H9 (cell line): ENCODE data around the gene SMAP1. TPM values are rescaled to one million over a fixed set of nuclear protein-coding genes. Genes with fewer than 3 reads are reported as not detected.

Experiments used
- DNase-seq: peaks from one replicate; pipeline ENCODE4 v3.0.0-alpha.2; 2017
- H2AFZ ChIP-seq: one replicate; pipeline ENCODE4 v1.6.1; 2013; ENCODE audit warnings: mild to moderate bottlenecking, low read length, control low read depth, moderate library complexity
- H2AK5ac ChIP-seq: 2 replicates; pipeline ENCODE4 v1.6.1; 2013; ENCODE audit warnings: low read length, control low read depth, mixed read lengths; ENCODE audit not compliant: insufficient read length
- H2BK120ac ChIP-seq: one replicate; pipeline ENCODE4 v1.6.1; 2013; ENCODE audit warnings: low read depth, mild to moderate bottlenecking, low read length, control low read depth, inconsistent platforms; ENCODE audit not compliant: poor library complexity, severe bottlenecking
- H2BK12ac ChIP-seq: 2 replicates; pipeline ENCODE4 v1.6.1; 2013; ENCODE audit warnings: low read length, control low read depth, mixed read lengths, low read depth; ENCODE audit not compliant: insufficient read length
- H2BK15ac ChIP-seq: 2 replicates; pipeline ENCODE4 v1.6.1; 2013; ENCODE audit warnings: low read depth, low read length, control low read depth
- H2BK20ac ChIP-seq: one replicate; pipeline ENCODE4 v1.6.1; 2013; ENCODE audit warnings: low read depth, mild to moderate bottlenecking, low read length, control low read depth, inconsistent platforms; ENCODE audit not compliant: poor library complexity, severe bottlenecking
- H2BK5ac ChIP-seq: 2 replicates; pipeline ENCODE4 v1.6.1; 2013; ENCODE audit warnings: low read length, control low read depth, mixed read lengths; ENCODE audit not compliant: insufficient read length
- H3K14ac ChIP-seq: 2 replicates; pipeline ENCODE4 v1.6.1; 2013; ENCODE audit warnings: low read length, control low read depth; ENCODE audit not compliant: insufficient read depth
- H3K18ac ChIP-seq: 2 replicates; pipeline ENCODE4 v1.6.1; 2013; ENCODE audit warnings: low read depth, mild to moderate bottlenecking, mixed read lengths, low read length, control low read depth; ENCODE audit not compliant: insufficient read length
- H3K23ac ChIP-seq: 2 replicates; pipeline ENCODE4 v1.6.1; 2013; ENCODE audit warnings: low read length, control low read depth, mixed read lengths, low read depth; ENCODE audit not compliant: insufficient read length
- H3K23me2 ChIP-seq: 2 replicates; pipeline ENCODE4 v1.6.1; 2013; ENCODE audit warnings: low read depth, mild to moderate bottlenecking, mixed read lengths, low read length, control low read depth; ENCODE audit not compliant: insufficient read length, poor library complexity, severe bottlenecking
- H3K27ac ChIP-seq: 2 replicates; pipeline ENCODE4 v1.5.1; 2013; ENCODE audit warnings: low read length, control low read depth, mixed read lengths, low read depth; ENCODE audit not compliant: insufficient read length
- H3K27me3 ChIP-seq: 2 replicates; pipeline ENCODE4 v1.6.1; 2013; ENCODE audit warnings: low read length, control low read depth, inconsistent platforms; ENCODE audit not compliant: insufficient read depth
- H3K4ac ChIP-seq: 2 replicates; pipeline ENCODE4 v1.6.1; 2013; ENCODE audit warnings: low read depth, mild to moderate bottlenecking, control low read depth, inconsistent platforms, low read length, moderate library complexity
- H3K4me1 ChIP-seq: 2 replicates; pipeline ENCODE4 v1.6.1; 2013; ENCODE audit warnings: low read length, control low read depth, inconsistent platforms; ENCODE audit not compliant: insufficient read depth
- H3K4me2 ChIP-seq: 2 replicates; pipeline ENCODE4 v1.6.1; 2013; ENCODE audit warnings: low read length, control low read depth, mixed read lengths; ENCODE audit not compliant: insufficient read length, insufficient read depth
- H3K56ac ChIP-seq: 2 replicates; pipeline ENCODE4 v1.6.1; 2013; ENCODE audit warnings: low read depth, mild to moderate bottlenecking, mixed read lengths, low read length, control low read depth; ENCODE audit not compliant: insufficient read length
- H3K79me1 ChIP-seq: 2 replicates; pipeline ENCODE4 v1.6.1; 2013; ENCODE audit warnings: low read depth, mild to moderate bottlenecking, moderate library complexity, low read length, control low read depth, inconsistent platforms; ENCODE audit not compliant: insufficient read depth, poor library complexity, severe bottlenecking
- H3K79me2 ChIP-seq: 2 replicates; pipeline ENCODE4 v1.6.1; 2013; ENCODE audit warnings: low read length, control low read depth, inconsistent platforms; ENCODE audit not compliant: insufficient read depth
- H3K9ac ChIP-seq: 2 replicates; pipeline ENCODE4 v1.6.1; 2013; ENCODE audit warnings: low read length, control low read depth, mixed read lengths; ENCODE audit not compliant: insufficient read length; ENCODE audit errors: extremely low read depth
- H3K9me3 ChIP-seq: one replicate; pipeline ENCODE4 v1.6.1; 2013; ENCODE audit warnings: low read depth, low read length, inconsistent platforms; ENCODE audit not compliant: control insufficient read depth
- H3T11ph ChIP-seq: one replicate; pipeline ENCODE4 v1.6.1; 2013; ENCODE audit warnings: mild to moderate bottlenecking, low read length, control low read depth, inconsistent platforms
- H4K20me1 ChIP-seq: one replicate; pipeline ENCODE4 v1.6.1; 2013; ENCODE audit not compliant: control insufficient read depth, insufficient read length, insufficient read depth
- H4K5ac ChIP-seq: 2 replicates; pipeline ENCODE4 v1.6.1; 2013; ENCODE audit warnings: low read depth, mild to moderate bottlenecking, mixed read lengths, low read length, control low read depth; ENCODE audit not compliant: insufficient read length
- H4K8ac ChIP-seq: replicated peaks from 2 replicates; pipeline ENCODE4 v1.6.1; 2013; ENCODE audit warnings: low read length, control low read depth, mixed read lengths, low read depth; ENCODE audit not compliant: insufficient read length
- H4K91ac ChIP-seq: 2 replicates; pipeline ENCODE4 v1.6.1; 2013; ENCODE audit warnings: low read depth, mild to moderate bottlenecking, moderate library complexity, mixed read lengths, low read length, control low read depth; ENCODE audit not compliant: insufficient read length
- H3K27ac Mint-ChIP-seq, 3 experiments: 2 replicates in 2 of 3; 3 replicates in 1 of 3; pipeline ENCODE4 v1.8.0; 2020 to 2021; ENCODE audit warnings: mixed read lengths in 3 of 3, mild to moderate bottlenecking in 1 of 3, moderate library complexity in 1 of 3
- H3K27me3 Mint-ChIP-seq: 2 replicates; pipeline ENCODE4 v1.8.0; 2021; ENCODE audit warnings: low read depth, mild to moderate bottlenecking, moderate library complexity, mixed read lengths
- H3K36me3 Mint-ChIP-seq, 3 experiments: 2 replicates in 2 of 3; 3 replicates in 1 of 3; pipeline ENCODE4 v1.8.0; 2020 to 2021; ENCODE audit warnings: low read depth in 3 of 3, mixed read lengths in 3 of 3; ENCODE audit not compliant: insufficient read depth in 1 of 3
- H3K4me1 Mint-ChIP-seq, 2 experiments: 2 replicates each; pipeline ENCODE4 v1.8.0; 2020; ENCODE audit warnings: mixed read lengths in 2 of 2
- H3K4me3 Mint-ChIP-seq, 2 experiments: 2 replicates in 1 of 2; 3 replicates in 1 of 2; pipeline ENCODE4 v1.8.0; 2020 to 2021; ENCODE audit warnings: mild to moderate bottlenecking in 2 of 2, mixed read lengths in 2 of 2, moderate library complexity in 1 of 2
- H3K9me3 Mint-ChIP-seq, 2 experiments: 2 replicates in 1 of 2; 3 replicates in 1 of 2; pipeline ENCODE4 v1.8.0; 2020; ENCODE audit warnings: mild to moderate bottlenecking in 2 of 2, mixed read lengths in 2 of 2, moderate library complexity in 1 of 2
- CTCF ChIP-seq: fragments of 200-600 bp; sonication (generic); conservative IDR thresholded peaks from 3 replicates; pipeline ENCODE4 v1.8.0; 2021; ENCODE audit warnings: antibody characterized with exemption, mild to moderate bottlenecking
- WGBS: extraction: QIAGEN DNeasy Blood & Tissue Kit; methylation state at CpG from one replicate; pipeline ENCODE4 v1.1.7; 2013; ENCODE audit warnings: missing lambda C conversion rate, low lambda C conversion rate, mixed read lengths; ENCODE audit not compliant: insufficient read length; ENCODE audit errors: extremely low coverage; 5-methylcytosine and 5-hydroxymethylcytosine counted together
- total RNA-seq: library from RNA; stranded (reverse); gene quantifications from 2 replicates; pipeline ENCODE4 v1.2.1, GENCODE V29; 2021

The SMAP1 gene
- total RNA-seq, 1 experiment from 2014 or later = 29.3 TPM

- no peaks in the 10 kb centered on the region; a peak in 1 of 7 replicates for H3K36me3 Mint-ChIP-seq
These were observed 219.0 kb downstream of the SMAP1 start for GRCh38 chr6:70886661-70887060.

More at GRCh38 chr6:70886661-70887060, 219.0 kb downstream of the SMAP1 start:
- no peak for TF ChIP-seq CTCF
- Histone ChIP-seq H4K20me1 (no peaks in the 10 kb centered on the region), H3K23me2 (no peaks in the 10 kb centered on the region), H3K14ac (no peak overlapping the region; the same call in 1 of the 2 replicates), H4K5ac (no peak overlapping the region), H3K4me2 (no peak overlapping the region), H3K4ac (no peak overlapping the region), H3K18ac (no peak overlapping the region), H3K56ac (no peak overlapping the region), H3K9me3 (no peaks in the 10 kb centered on the region), H2BK20ac (no peak overlapping the region), H2BK15ac (no peak overlapping the region), H3K9ac (no peak overlapping the region), H2BK12ac (no peak overlapping the region), H3K27me3 (no peaks in the 10 kb centered on the region), H3K79me1 (no peaks in the 10 kb centered on the region), H2AK5ac (no peak overlapping the region), H2AFZ (no peak overlapping the region), H3K79me2 (no peaks in the 10 kb centered on the region), H3K23ac (no peak overlapping the region), H3T11ph (no peak overlapping the region), H3K27ac (no peak overlapping the region), H4K91ac (no peak overlapping the region), H2BK5ac (no peak overlapping the region), H3K4me1 (no peaks in the 10 kb centered on the region; the same call in 1 of the 2 replicates), H2BK120ac (no peak overlapping the region), H4K8ac (no peak overlapping the region)
- no peak for DNase-seq
- no peaks in the 10 kb centered on the region; the same call in 1 of the 2 replicates for H3K27me3 Mint-ChIP-seq
- no peaks in the 10 kb centered on the region for H3K9me3 Mint-ChIP-seq
- WGBS = no CpG with 5 or more reads among the region's 2 CpGs
- H3K27ac Mint-ChIP-seq = peak overlapping the region in 1 of 3 experiments; percentile 81; a peak in 2 of 7 replicates
- H3K4me1 Mint-ChIP-seq = peaks cover 21 to 30% of the 10 kb centered on the region in 2 experiments
- H3K4me3 Mint-ChIP-seq = no peak overlapping the region
